Muscle layer of duodenum (tissue), 2 donors: Measurements from ENCODE around the gene BNIPL.
A peak's percentile ranks its signal among the peaks of the same experiment; 100 is the strongest.

Source experiments
- H3K27ac ChIP-seq: one replicate; pipeline ENCODE4 v1.7.0; 2013; ENCODE audit warnings: mild to moderate bottlenecking, low read length
- H3K27me3 ChIP-seq: one replicate; pipeline ENCODE4 v1.7.0; 2013; ENCODE audit warnings: low read depth, mild to moderate bottlenecking, control low read depth, low read length
- H3K36me3 ChIP-seq, 2 donors: one replicate each; pipeline ENCODE4 v1.7.0; 2013; ENCODE audit warnings: low read length in 2 of 2, control low read depth in 1 of 2, mild to moderate bottlenecking in 1 of 2; ENCODE audit not compliant: insufficient read depth in 2 of 2, control insufficient read depth in 1 of 2
- H3K4me1 ChIP-seq, 2 donors: one replicate each; pipeline ENCODE4 v1.7.0; 2013; ENCODE audit warnings: low read length in 2 of 2, mild to moderate bottlenecking in 2 of 2, control low read depth in 1 of 2, moderate library complexity in 1 of 2; ENCODE audit not compliant: insufficient read depth in 2 of 2, control insufficient read depth in 1 of 2
- H3K4me3 ChIP-seq, 2 donors: one replicate each; pipeline ENCODE4 v1.7.0; 2013; ENCODE audit warnings: low read length in 2 of 2, low read depth in 1 of 2, mild to moderate bottlenecking in 1 of 2
- H3K9me3 ChIP-seq, 2 donors: one replicate each; pipeline ENCODE4 v1.7.0; 2013; ENCODE audit warnings: low read length in 2 of 2, control low read depth in 1 of 2, mild to moderate bottlenecking in 1 of 2; ENCODE audit not compliant: control insufficient read depth in 1 of 2
- donor health status: healthy.

The BNIPL gene

GRCh38 chr1:151010346-151010726 is 26.1 kb upstream of the BNIPL start:
- Histone ChIP-seq H3K36me3 (peaks cover 0 to 7% of the 10 kb centered on the region in 2 donors), H3K4me1 (peaks cover 27 to 39% of the 10 kb centered on the region in 2 donors), H3K4me3 (no peak overlapping the region), H3K9me3 (no peaks in the 10 kb centered on the region), H3K27me3 (no peaks in the 10 kb centered on the region), H3K27ac (no peak overlapping the region)

GRCh38 chr1:151011154-151011850 is 25.1 kb upstream of the BNIPL start:
- peaks cover 0 to 7% of the 10 kb centered on the region in 2 donors for H3K36me3 ChIP-seq
- peaks cover 24 to 38% of the 10 kb centered on the region in 2 donors for H3K4me1 ChIP-seq
- H3K4me3 ChIP-seq, result no peak overlapping the region
- no peaks in the 10 kb centered on the region for H3K27me3 ChIP-seq
- no peaks in the 10 kb centered on the region for H3K9me3 ChIP-seq
- peak overlapping the region; percentile 39 for H3K27ac ChIP-seq

- H3K9me3 ChIP-seq, result no peaks in the 10 kb centered on the region
- peaks cover 17 to 25% of the 10 kb centered on the region in 2 donors for H3K4me1 ChIP-seq
- H3K27me3 ChIP-seq, result no peaks in the 10 kb centered on the region
- H3K4me3 ChIP-seq, result no peak overlapping the region
- H3K36me3 ChIP-seq, result peaks cover 2 to 10% of the 10 kb centered on the region in 2 donors
- H3K27ac ChIP-seq, result peak overlapping the region; percentile 28
These were observed 23.5 kb upstream of the BNIPL start for GRCh38 chr1:151012684-151013471.

- H3K4me1 ChIP-seq, result peaks cover 15 to 25% of the 10 kb centered on the region in 2 donors
- H3K36me3 ChIP-seq, result peaks cover 7 to 13% of the 10 kb centered on the region in 2 donors
- H3K9me3 ChIP-seq, result no peaks in the 10 kb centered on the region
- H3K27me3 ChIP-seq, result no peaks in the 10 kb centered on the region
- no peak overlapping the region for H3K4me3 ChIP-seq
- peak overlapping the region; percentile 28 for H3K27ac ChIP-seq
These were observed 22.9 kb upstream of the BNIPL start for GRCh38 chr1:151013518-151013917.

- Histone ChIP-seq H3K4me3 (no peak overlapping the region), H3K4me1 (peaks cover 0 to 7% of the 10 kb centered on the region in 2 donors), H3K36me3 (peaks cover 11 to 35% of the 10 kb centered on the region in 2 donors), H3K27me3 (no peaks in the 10 kb centered on the region), H3K9me3 (no peaks in the 10 kb centered on the region), H3K27ac (no peak overlapping the region)
These were observed 11.7 kb upstream of the BNIPL start for GRCh38 chr1:151024540-151025146.

GRCh38 chr1:151026460-151026859 is 9.9 kb upstream of the BNIPL start:
- Histone ChIP-seq H3K27me3 (no peaks in the 10 kb centered on the region), H3K4me1 (peaks cover 0 to 7% of the 10 kb centered on the region in 2 donors), H3K36me3 (peaks cover 20 to 53% of the 10 kb centered on the region in 2 donors), H3K4me3 (no peak overlapping the region), H3K27ac (no peak overlapping the region), H3K9me3 (no peaks in the 10 kb centered on the region)

GRCh38 chr1:151032164-151032563 is 4.2 kb upstream of the BNIPL start:
- Histone ChIP-seq H3K9me3 (no peaks in the 10 kb centered on the region), H3K27ac (no peak overlapping the region), H3K27me3 (no peaks in the 10 kb centered on the region), H3K4me1 (no peaks in the 10 kb centered on the region), H3K36me3 (peaks cover 34 to 49% of the 10 kb centered on the region in 2 donors), H3K4me3 (no peak overlapping the region)

- H3K4me3 ChIP-seq, result no peak overlapping the region
- H3K36me3 ChIP-seq, result peaks cover 23 to 24% of the 10 kb centered on the region in 2 donors
- no peak overlapping the region for H3K27ac ChIP-seq
- no peaks in the 10 kb centered on the region for H3K27me3 ChIP-seq
- no peaks in the 10 kb centered on the region for H3K4me1 ChIP-seq
- no peaks in the 10 kb centered on the region for H3K9me3 ChIP-seq
These were observed 1.2 kb upstream of the BNIPL start for GRCh38 chr1:151035167-151035566.

- H3K27ac ChIP-seq, result no peak overlapping the region
- H3K27me3 ChIP-seq, result no peaks in the 10 kb centered on the region
- H3K36me3 ChIP-seq, result peaks cover 10 to 15% of the 10 kb centered on the region in 2 donors
- H3K4me3 ChIP-seq, result no peak overlapping the region
- no peaks in the 10 kb centered on the region for H3K4me1 ChIP-seq
- H3K9me3 ChIP-seq, result no peaks in the 10 kb centered on the region
These were observed 646 bp downstream of the BNIPL start for GRCh38 chr1:151037032-151037431.

- H3K27ac ChIP-seq, result no peak overlapping the region
- no peak overlapping the region for H3K4me3 ChIP-seq
- H3K27me3 ChIP-seq, result no peaks in the 10 kb centered on the region
- peaks cover under 1 to 7% of the 10 kb centered on the region in 2 donors for H3K36me3 ChIP-seq
- no peaks in the 10 kb centered on the region for H3K9me3 ChIP-seq
- H3K4me1 ChIP-seq, result no peaks in the 10 kb centered on the region
These were observed 3.1 kb downstream of the BNIPL start for GRCh38 chr1:151039521-151039920.

GRCh38 chr1:151043163-151043562 is 6.8 kb downstream of the BNIPL start:
- H3K4me3 ChIP-seq, result no peak overlapping the region
- H3K36me3 ChIP-seq, result no peaks in the 10 kb centered on the region
- no peak overlapping the region for H3K27ac ChIP-seq
- peaks cover 0 to under 1% of the 10 kb centered on the region in 2 donors for H3K4me1 ChIP-seq
- no peaks in the 10 kb centered on the region for H3K9me3 ChIP-seq
- no peaks in the 10 kb centered on the region for H3K27me3 ChIP-seq
